Measurements from ENCODE around the gene ACTR5. TPM values are rescaled to one million over a fixed set of nuclear protein-coding genes. Genes with fewer than 3 reads are reported as not detected.

The ACTR5 gene
- total and polyA plus RNA-seq, 2 of the 13 experiments (the other 11 are each of a cell fraction or from before 2014, with no cell fraction given): 19.5 to 20.5 TPM

GRCh38 chr20:38748097-38748860 lies at the start of gene ACTR5 (continued):
- TF ChIP-seq ZNF569 (CRISPR knock-in tag; IDR thresholded peaks at IDR 0.05; ENCODE audit: borderline replicate concordance): no peak
- TF ChIP-seq, protein P1, sequence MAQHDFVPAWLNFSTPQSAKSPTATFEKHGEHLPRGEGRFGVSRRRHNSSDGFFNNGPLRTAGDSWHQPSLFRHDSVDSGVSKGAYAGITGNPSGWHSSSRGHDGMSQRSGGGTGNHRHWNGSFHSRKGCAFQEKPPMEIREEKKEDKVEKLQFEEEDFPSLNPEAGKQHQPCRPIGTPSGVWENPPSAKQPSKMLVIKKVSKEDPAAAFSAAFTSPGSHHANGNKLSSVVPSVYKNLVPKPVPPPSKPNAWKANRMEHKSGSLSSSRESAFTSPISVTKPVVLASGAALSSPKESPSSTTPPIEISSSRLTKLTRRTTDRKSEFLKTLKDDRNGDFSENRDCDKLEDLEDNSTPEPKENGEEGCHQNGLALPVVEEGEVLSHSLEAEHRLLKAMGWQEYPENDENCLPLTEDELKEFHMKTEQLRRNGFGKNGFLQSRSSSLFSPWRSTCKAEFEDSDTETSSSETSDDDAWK (CRISPR knock-in tag; IDR thresholded peaks at IDR 0.05): no peak
- TF ChIP-seq FOXP1 (IDR thresholded peaks at IDR 0.05): no peak
- TF ChIP-seq FOXP1 (CRISPR knock-in tag; IDR thresholded peaks at IDR 0.05): peak; percentile 35; the same call in 1 of the 2 replicates
- no peak for TF ChIP-seq ADNP (CRISPR knock-in tag; IDR thresholded peaks at IDR 0.05)
- 0 out of 2 replicates have a peak, but pooled peaks have one; percentile 21 for TF ChIP-seq TP53 (CRISPR knock-in tag; conservative IDR thresholded peaks at IDR 0.05)
- peak; percentile 83; the same call in 1 of the 2 replicates for TF ChIP-seq ZIK1 (CRISPR knock-in tag; IDR thresholded peaks at IDR 0.05; ENCODE audit: borderline replicate concordance, low read depth)
- TF ChIP-seq MEIS1 (CRISPR knock-in tag; IDR thresholded peaks at IDR 0.05; ENCODE audit: borderline replicate concordance): peak; percentile 75
- TF ChIP-seq TIGD3 (CRISPR knock-in tag; IDR thresholded peaks at IDR 0.05; ENCODE audit: borderline replicate concordance): peak; percentile 96
- TF ChIP-seq SPEN (CRISPR knock-in tag; IDR thresholded peaks at IDR 0.05; ENCODE audit: low read depth): peak; percentile 94
- peak; percentile 94 for TF ChIP-seq SNAPC2 (CRISPR knock-in tag; IDR thresholded peaks at IDR 0.05)
- no peak for TF ChIP-seq CBX2 (IDR thresholded peaks at IDR 0.05; ENCODE audit: low read depth, low read length)
- TF ChIP-seq CBX2 (CRISPR knock-in tag; IDR thresholded peaks at IDR 0.05; ENCODE audit: low read depth): peak; percentile 99
- TF ChIP-seq NR2C2 (CRISPR knock-in tag; IDR thresholded peaks at IDR 0.05; ENCODE audit: borderline replicate concordance): peak; percentile 73
- TF ChIP-seq, protein P2, sequence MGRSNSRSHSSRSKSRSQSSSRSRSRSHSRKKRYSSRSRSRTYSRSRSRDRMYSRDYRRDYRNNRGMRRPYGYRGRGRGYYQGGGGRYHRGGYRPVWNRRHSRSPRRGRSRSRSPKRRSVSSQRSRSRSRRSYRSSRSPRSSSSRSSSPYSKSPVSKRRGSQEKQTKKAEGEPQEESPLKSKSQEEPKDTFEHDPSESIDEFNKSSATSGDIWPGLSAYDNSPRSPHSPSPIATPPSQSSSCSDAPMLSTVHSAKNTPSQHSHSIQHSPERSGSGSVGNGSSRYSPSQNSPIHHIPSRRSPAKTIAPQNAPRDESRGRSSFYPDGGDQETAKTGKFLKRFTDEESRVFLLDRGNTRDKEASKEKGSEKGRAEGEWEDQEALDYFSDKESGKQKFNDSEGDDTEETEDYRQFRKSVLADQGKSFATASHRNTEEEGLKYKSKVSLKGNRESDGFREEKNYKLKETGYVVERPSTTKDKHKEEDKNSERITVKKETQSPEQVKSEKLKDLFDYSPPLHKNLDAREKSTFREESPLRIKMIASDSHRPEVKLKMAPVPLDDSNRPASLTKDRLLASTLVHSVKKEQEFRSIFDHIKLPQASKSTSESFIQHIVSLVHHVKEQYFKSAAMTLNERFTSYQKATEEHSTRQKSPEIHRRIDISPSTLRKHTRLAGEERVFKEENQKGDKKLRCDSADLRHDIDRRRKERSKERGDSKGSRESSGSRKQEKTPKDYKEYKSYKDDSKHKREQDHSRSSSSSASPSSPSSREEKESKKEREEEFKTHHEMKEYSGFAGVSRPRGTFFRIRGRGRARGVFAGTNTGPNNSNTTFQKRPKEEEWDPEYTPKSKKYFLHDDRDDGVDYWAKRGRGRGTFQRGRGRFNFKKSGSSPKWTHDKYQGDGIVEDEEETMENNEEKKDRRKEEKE (IDR thresholded peaks at IDR 0.05): no peak
- TF ChIP-seq ISL2 (CRISPR knock-in tag; IDR thresholded peaks at IDR 0.05): peak; percentile 58; the same call in 1 of the 2 replicates
- TF ChIP-seq, protein P3, sequence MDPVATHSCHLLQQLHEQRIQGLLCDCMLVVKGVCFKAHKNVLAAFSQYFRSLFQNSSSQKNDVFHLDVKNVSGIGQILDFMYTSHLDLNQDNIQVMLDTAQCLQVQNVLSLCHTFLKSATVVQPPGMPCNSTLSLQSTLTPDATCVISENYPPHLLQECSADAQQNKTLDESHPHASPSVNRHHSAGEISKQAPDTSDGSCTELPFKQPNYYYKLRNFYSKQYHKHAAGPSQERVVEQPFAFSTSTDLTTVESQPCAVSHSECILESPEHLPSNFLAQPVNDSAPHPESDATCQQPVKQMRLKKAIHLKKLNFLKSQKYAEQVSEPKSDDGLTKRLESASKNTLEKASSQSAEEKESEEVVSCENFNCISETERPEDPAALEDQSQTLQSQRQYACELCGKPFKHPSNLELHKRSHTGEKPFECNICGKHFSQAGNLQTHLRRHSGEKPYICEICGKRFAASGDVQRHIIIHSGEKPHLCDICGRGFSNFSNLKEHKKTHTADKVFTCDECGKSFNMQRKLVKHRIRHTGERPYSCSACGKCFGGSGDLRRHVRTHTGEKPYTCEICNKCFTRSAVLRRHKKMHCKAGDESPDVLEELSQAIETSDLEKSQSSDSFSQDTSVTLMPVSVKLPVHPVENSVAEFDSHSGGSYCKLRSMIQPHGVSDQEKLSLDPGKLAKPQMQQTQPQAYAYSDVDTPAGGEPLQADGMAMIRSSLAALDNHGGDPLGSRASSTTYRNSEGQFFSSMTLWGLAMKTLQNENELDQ (CRISPR knock-in tag; IDR thresholded peaks at IDR 0.05; ENCODE audit: borderline replicate concordance): no peak; the same call in 1 of the 2 replicates
- TF ChIP-seq CBX5 (CRISPR knock-in tag; IDR thresholded peaks at IDR 0.05; ENCODE audit: borderline replicate concordance): peak; percentile 63; the same call in 1 of the 2 replicates
- TF ChIP-seq IRF2 (CRISPR knock-in tag; IDR thresholded peaks at IDR 0.05): peak; percentile 34; the same call in 1 of the 2 replicates
- peak; percentile 41; the same call in 1 of the 2 replicates for TF ChIP-seq MAFG (CRISPR knock-in tag; IDR thresholded peaks at IDR 0.05)
- TF ChIP-seq ZNF615 (CRISPR knock-in tag; IDR thresholded peaks at IDR 0.05; ENCODE audit: borderline replicate concordance): no peak
- TF ChIP-seq RAD51 (IDR thresholded peaks at IDR 0.05; ENCODE audit: borderline replicate concordance): no peak
- TF ChIP-seq MTF2 (CRISPR knock-in tag; IDR thresholded peaks at IDR 0.05; ENCODE audit: borderline replicate concordance): peak; percentile 69; the same call in 1 of the 2 replicates
